Stimulated activated CD8-positive, alpha-beta memory T cell treated with anti-CD3 and anti-CD28 coated beads, Interleukin-7, amount 100 ng/mL, for 48 hours (primary cell): Measurements from ENCODE around the gene NCAPG.
"Not testable (repeated sequence)": the region's sequence is repeated elsewhere in the genome, so short reads cannot be mapped to it uniquely, and the experiment has no call there.

Source experiments
- DNase-seq, 2 donors: peaks; one replicate each; pipeline ENCODE4 v3.0.0-alpha.2; 2020; ENCODE audit warnings: low read depth in 1 of 2; ENCODE audit errors: extremely low read depth in 1 of 2

Gene NCAPG

DNA sequence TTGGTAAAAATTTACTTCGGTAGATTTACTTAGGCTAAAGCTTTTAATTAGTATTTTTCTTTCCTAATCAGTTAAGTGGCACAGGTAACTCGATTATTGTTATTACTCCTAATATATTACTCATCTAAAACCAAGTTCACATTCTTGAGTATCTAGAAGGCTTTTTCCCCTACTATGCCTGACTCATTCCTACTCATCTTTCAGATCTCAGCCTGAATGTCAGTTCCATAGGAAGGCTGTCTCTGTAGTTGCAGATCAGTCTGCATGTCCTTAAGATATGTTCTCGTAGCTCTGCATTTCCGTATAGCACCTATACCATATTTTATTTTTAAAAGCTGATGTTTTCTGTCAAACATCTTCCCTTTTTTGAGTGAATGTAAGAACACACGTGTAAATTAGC, 23.5 kb upstream of the NCAPG start:
- no peak for DNase-seq

DNA sequence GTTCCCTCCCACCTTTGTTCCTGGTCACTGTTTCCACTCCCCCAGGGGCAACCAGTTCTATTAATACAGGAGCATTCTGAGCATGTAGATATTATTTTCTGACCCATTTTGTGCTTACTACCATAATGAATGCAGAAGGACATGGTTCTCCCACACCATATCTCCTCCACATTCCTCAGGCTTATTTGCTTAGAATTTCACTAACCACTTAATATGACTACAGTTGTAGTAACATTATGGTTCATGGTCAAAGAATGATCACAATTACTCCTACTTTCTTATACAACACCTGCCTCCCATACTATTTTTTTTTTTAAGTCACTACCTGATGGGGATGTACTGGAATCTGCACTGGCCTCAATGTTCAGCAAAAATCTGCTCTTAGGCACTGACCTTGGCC, 21.8 kb upstream of the NCAPG start:
- DNase-seq, result no peak

GRCh38 chr4:17794730-17795129, 16.0 kb upstream of the NCAPG start:
- DNase-seq, result no peak

DNA sequence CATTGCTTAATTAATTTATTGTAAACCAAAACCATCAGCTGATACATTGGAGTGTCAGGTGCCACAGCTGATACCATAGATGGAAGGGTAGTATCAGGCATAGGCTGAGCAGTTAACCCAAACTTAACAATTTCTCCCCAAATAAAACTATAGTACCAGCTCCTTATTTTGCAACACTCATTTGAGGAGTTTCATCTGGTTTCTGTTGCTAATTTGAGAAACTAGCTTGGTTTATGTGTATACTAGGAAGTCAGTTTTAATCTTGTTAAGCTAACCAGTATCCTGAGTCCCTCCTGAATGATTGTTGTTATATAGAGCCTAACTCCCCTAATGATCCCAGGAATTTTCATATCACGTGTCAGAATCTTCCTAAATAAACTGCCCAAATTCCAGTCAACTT, 13.0 kb upstream of the NCAPG start:
- DNase-seq, result no peak

DNA sequence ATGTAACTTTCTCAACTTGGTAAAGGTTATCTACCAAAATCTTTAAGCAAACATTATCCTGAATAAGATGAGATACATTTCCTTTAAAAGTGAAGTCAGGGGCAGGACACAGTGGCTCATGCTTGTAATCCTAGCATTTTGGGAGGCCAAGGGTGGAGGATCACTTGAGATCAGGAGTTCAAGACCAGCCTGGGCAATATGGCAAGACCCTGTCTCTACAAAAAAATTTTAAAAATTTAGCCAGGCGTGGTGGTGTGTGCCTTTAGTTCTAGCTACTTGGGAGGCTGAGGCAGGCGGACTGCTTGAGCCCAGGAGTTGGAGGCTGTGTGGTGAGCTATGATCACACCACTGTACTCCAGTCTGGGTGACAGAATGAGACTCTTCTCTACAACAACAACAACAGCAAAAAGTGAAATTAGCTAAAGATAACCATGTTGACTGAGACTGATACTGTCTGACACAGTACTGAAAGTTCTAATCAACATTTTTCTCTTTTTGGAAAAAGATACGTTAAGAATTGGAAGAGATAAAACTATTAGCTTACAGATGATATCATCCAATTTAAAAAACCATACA, 5.1 kb upstream of the NCAPG start:
- DNase-seq, result no peak

DNA sequence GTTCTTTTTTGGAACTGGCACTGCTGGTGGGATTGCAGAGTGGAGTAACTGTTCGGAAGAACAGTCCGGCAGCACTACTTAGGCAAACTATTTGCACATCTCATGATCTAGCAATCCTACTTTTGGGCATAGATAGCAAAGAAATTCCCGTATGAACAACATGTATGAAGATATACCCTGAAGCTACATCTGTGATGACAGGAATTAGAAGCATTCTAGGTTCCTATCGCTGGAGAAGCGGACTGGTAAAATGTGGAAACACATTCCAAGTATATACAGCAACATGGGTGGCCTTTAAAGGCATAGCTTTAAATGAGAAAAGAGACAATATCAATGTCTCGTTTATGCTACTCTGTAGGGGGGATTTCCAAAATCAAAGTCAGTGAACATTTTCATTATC, 3.3 kb upstream of the NCAPG start:
- DNase-seq, result no peak

- DNase-seq, result no peak
Observed at GRCh38 chr4:17809667-17810066, 1.1 kb upstream of the NCAPG start.

- DNase-seq, result no peak
Observed at GRCh38 chr4:17811078-17811603, 362 bp downstream of the NCAPG start.

- DNase-seq, result no peak
Observed at GRCh38 chr4:17812125-17812524, 1.3 kb downstream of the NCAPG start.

DNA sequence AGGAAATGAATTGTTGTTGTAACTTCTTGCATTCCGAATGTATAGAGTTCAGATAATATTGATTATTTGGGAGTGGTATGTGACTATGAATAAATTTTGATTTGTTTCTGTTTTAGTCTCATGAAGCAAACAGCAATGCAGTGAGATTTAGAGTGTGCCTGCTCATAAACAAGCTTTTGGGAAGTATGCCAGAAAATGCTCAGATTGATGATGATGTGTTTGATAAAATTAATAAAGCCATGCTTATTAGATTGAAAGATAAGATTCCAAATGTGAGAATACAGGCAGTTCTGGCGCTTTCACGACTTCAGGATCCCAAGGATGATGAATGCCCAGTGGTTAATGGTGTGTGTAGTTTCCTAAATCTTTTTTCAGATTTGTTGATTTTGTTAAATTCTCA, 2.0 kb downstream of the NCAPG start:
- DNase-seq, result no peak

GRCh38 chr4:17814140-17814539, 3.4 kb downstream of the NCAPG start:
- DNase-seq, result no peak

- no peak for DNase-seq
Observed at GRCh38 chr4:17816142-17816541, 5.4 kb downstream of the NCAPG start.

GRCh38 chr4:17817027-17817426, 6.2 kb downstream of the NCAPG start:
- no peak for DNase-seq

GRCh38 chr4:17823871-17824669, 13.3 kb downstream of the NCAPG start:
- DNase-seq, result no peak

DNA sequence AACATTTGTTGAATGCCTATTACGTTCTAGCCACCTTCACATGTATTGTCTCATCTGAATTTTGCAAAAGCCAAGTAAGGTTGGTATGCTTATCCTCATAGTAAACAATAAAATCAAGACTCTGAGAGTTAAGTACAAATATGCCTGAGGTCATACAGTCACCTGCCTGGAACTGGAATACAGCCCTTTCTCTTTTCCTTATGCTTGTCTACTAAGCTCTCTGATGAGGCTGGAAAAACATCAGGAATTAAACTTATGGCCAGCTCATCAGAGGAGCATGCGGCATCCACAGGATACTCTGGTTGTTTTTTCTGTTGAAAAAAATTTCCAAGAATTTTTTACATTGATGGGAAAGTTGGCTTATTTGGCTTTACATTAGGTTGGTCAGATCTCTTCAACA, 35.5 kb downstream of the NCAPG start:
- no peak for DNase-seq

- not testable (repeated sequence) for DNase-seq
Observed at GRCh38 chr4:17850295-17850694, 39.5 kb downstream of the NCAPG start.

- no peak for DNase-seq
Observed at GRCh38 chr4:17851959-17852358, 41.2 kb downstream of the NCAPG start.

DNA sequence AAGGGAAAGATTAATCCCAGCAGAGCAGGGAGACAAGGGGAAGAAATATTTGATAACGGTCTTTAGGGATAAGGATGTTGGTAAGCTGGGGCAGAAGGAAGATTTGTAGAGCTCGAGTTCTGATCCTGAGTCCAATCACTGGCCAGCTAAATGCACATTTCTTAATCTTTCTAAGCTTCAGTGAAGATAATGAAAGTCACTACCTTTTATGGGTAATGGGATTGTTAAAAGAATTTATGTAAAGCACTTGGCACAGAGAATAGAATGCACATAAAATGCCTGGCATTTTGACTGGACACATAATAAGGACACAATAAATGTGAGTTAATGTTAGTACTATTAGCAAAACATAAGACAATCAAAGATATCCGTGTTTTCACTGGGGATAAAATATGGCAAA, 43.3 kb downstream of the NCAPG start:
- DNase-seq, result no peak

- DNase-seq, result no peak
Observed at GRCh38 chr4:17859793-17860406, 49.1 kb downstream of the NCAPG start.

GRCh38 chr4:17861906-17862305, 51.1 kb downstream of the NCAPG start:
- not testable (repeated sequence) for DNase-seq

GRCh38 chr4:17865866-17866363, 55.1 kb downstream of the NCAPG start:
- no peak for DNase-seq

GRCh38 chr4:17866810-17867209, 56.0 kb downstream of the NCAPG start:
- DNase-seq, result no peak
